ENCODE results near the gene GGTA1.

GGTA1 gene

GRCh38 chr9:121499427-121500164 lies at the start of gene GGTA1:
GGTA1 (minus strand) TSS chr9:121499844; CDS start chr9:121467922, 31,922 bp downstream.
- H3K79me2 ChIP-seq (ENCODE audit: insufficient read depth, low read length): no peaks in the 10 kb centered on the region
- no peak within 1 kb of the TSS for H3K4me3 ChIP-seq (ENCODE audit: insufficient read depth, low read length, poor library complexity, severe bottlenecking)
- H2AFZ ChIP-seq (ENCODE audit: low read depth, low read length, severe bottlenecking): no peak within 1 kb of the TSS
- H3K27me3 ChIP-seq (ENCODE audit: low read length): no peaks in the 10 kb centered on the region
- no peaks in the 10 kb centered on the region for H4K20me1 ChIP-seq (ENCODE audit: low read depth, low read length)
- H3K9ac ChIP-seq (ENCODE audit: low read length): no peak within 1 kb of the TSS
- TF ChIP-seq CTCF (IDR thresholded peaks at IDR 0.05; ENCODE audit: insufficient read depth, low read length, poor library complexity, severe bottlenecking) (no peak), EZH2phosphoT487 (conservative IDR thresholded peaks at IDR 0.05; ENCODE audit: low read length) (no peak)
- H3K9me2 ChIP-seq (replicated peaks; ENCODE audit: insufficient read depth, low read length): no peaks in the 10 kb centered on the region
- no peak within 1 kb of the TSS for H3K4me2 ChIP-seq (ENCODE audit: low read depth, low read length, poor library complexity, severe bottlenecking)
- peaks cover 3% of the 10 kb centered on the region; the same call in 1 of the 2 replicates for H3K9me3 ChIP-seq (ENCODE audit: insufficient read depth, low read length)
- no peak within 1 kb of the TSS for H3K27ac ChIP-seq (ENCODE audit: low read depth, low read length)
- H3K36me3 ChIP-seq (ENCODE audit: low read length): no peaks in the 10 kb centered on the region
- H3F3A ChIP-seq (ENCODE audit: insufficient read depth): no peaks in the 10 kb centered on the region

GRCh38 chr9:121548666-121549065 lies 49.0 kb upstream of the GGTA1 start:
- TF ChIP-seq CTCF (IDR thresholded peaks at IDR 0.05; ENCODE audit: insufficient read depth, low read length, poor library complexity, severe bottlenecking) (no peak), EZH2phosphoT487 (conservative IDR thresholded peaks at IDR 0.05; ENCODE audit: low read length) (no peak)
- H2AFZ ChIP-seq (ENCODE audit: low read depth, low read length, severe bottlenecking): no peak overlapping the region
- no peaks in the 10 kb centered on the region for H3K36me3 ChIP-seq (ENCODE audit: low read length)

GRCh38 chr9:121545875-121546423 lies 46.3 kb upstream of the GGTA1 start:
- TF ChIP-seq CTCF (IDR thresholded peaks at IDR 0.05; ENCODE audit: insufficient read depth, low read length, poor library complexity, severe bottlenecking) (peak; percentile 82), EZH2phosphoT487 (conservative IDR thresholded peaks at IDR 0.05; ENCODE audit: low read length) (no peak)
- no peak overlapping the region for H3K4me3 ChIP-seq (ENCODE audit: insufficient read depth, low read length, poor library complexity, severe bottlenecking)
- H3K9me3 ChIP-seq (ENCODE audit: insufficient read depth, low read length): no peaks in the 10 kb centered on the region
- no peak overlapping the region for H3K27ac ChIP-seq (ENCODE audit: low read depth, low read length)
- H3K9ac ChIP-seq (ENCODE audit: low read length): no peak overlapping the region
- no peaks in the 10 kb centered on the region for H3K9me2 ChIP-seq (replicated peaks; ENCODE audit: insufficient read depth, low read length)
- no peak overlapping the region for H2AFZ ChIP-seq (ENCODE audit: low read depth, low read length, severe bottlenecking)
- no peaks in the 10 kb centered on the region for H4K20me1 ChIP-seq (ENCODE audit: low read depth, low read length)
- no peaks in the 10 kb centered on the region for H3K79me2 ChIP-seq (ENCODE audit: insufficient read depth, low read length)
- no peaks in the 10 kb centered on the region for H3F3A ChIP-seq (ENCODE audit: insufficient read depth)
- no peaks in the 10 kb centered on the region for H3K27me3 ChIP-seq (ENCODE audit: low read length)
- no peaks in the 10 kb centered on the region for H3K36me3 ChIP-seq (ENCODE audit: low read length)
- H3K4me2 ChIP-seq (ENCODE audit: low read depth, low read length, poor library complexity, severe bottlenecking): no peak overlapping the region

More at GRCh38 chr9:121548666-121549065, 49.0 kb upstream of the GGTA1 start:
- H3F3A ChIP-seq (ENCODE audit: insufficient read depth): no peaks in the 10 kb centered on the region
- H4K20me1 ChIP-seq (ENCODE audit: low read depth, low read length): no peaks in the 10 kb centered on the region
- no peak overlapping the region for H3K4me2 ChIP-seq (ENCODE audit: low read depth, low read length, poor library complexity, severe bottlenecking)
- no peak overlapping the region for H3K4me3 ChIP-seq (ENCODE audit: insufficient read depth, low read length, poor library complexity, severe bottlenecking)
- no peaks in the 10 kb centered on the region for H3K27me3 ChIP-seq (ENCODE audit: low read length)
- H3K79me2 ChIP-seq (ENCODE audit: insufficient read depth, low read length): no peaks in the 10 kb centered on the region
- no peaks in the 10 kb centered on the region for H3K9me3 ChIP-seq (ENCODE audit: insufficient read depth, low read length)
- H3K9ac ChIP-seq (ENCODE audit: low read length): no peak overlapping the region
- H3K27ac ChIP-seq (ENCODE audit: low read depth, low read length): no peak overlapping the region
- no peaks in the 10 kb centered on the region for H3K9me2 ChIP-seq (replicated peaks; ENCODE audit: insufficient read depth, low read length)
